GM12892 (cell line): ENCODE measurements around the gene DNM1L.

Experiments used
- POLR2A ChIP-seq: IDR thresholded peaks from 2 replicates; pipeline ENCODE4 v1.6.1; 2011; ENCODE audit warnings: low read depth, low read length, control low read depth
- POLR2AphosphoS5 ChIP-seq: IDR thresholded peaks from 2 replicates; pipeline ENCODE4 v1.6.1; 2011; ENCODE audit warnings: low read depth, low read length, control low read depth
- TAF1 ChIP-seq: IDR thresholded peaks from 2 replicates; pipeline ENCODE4 v1.6.1; 2011; ENCODE audit warnings: low read depth, mild to moderate bottlenecking, control low read depth, low read length, borderline replicate concordance

- TF ChIP-seq POLR2A, result no peak
- TF ChIP-seq POLR2AphosphoS5, result no peak
- TF ChIP-seq TAF1, result no peak
Observed at GRCh38 chr12:32641287-32641901, 37.7 kb upstream of the DNM1L start.
